Esophagus muscularis mucosa (tissue), 4 donors: Measurements from ENCODE around the gene SANBR. TPM values are rescaled to one million over a fixed set of nuclear protein-coding genes. Genes with fewer than 3 reads are reported as not detected.

Experiments used
- DNase-seq: peaks from one replicate; pipeline ENCODE4 v3.0.0-alpha.2; 2017; ENCODE audit errors: extremely low spot score
- H3K27ac ChIP-seq, 4 donors: fragments of 200-600 bp; sonication (generic); replicated peaks in 1 of 4; 1 replicate in 3 of 4; 2 replicates in 1 of 4; pipeline ENCODE4 v1.5.1; 2016 to 2019; ENCODE audit warnings: mild to moderate bottlenecking in 1 of 4
- H3K27me3 ChIP-seq, 4 donors: fragments of 200-600 bp; sonication (generic); one replicate each; pipeline versions ENCODE4 v1.5.1 to v1.6.0; 2016 to 2019
- H3K36me3 ChIP-seq, 4 donors: fragments of 200-600 bp; sonication (generic); one replicate each; pipeline ENCODE4 v1.5.1; 2016 to 2019
- H3K4me1 ChIP-seq, 4 donors: fragments of 200-600 bp; sonication (generic); one replicate each; pipeline ENCODE4 v1.5.1; 2016 to 2019
- H3K4me3 ChIP-seq, 4 donors: fragments of 200-600 bp; sonication (generic); 1 replicate in 2 of 4; 2 replicates in 2 of 4; pipeline ENCODE4 v1.5.1; 2016 to 2019; ENCODE audit warnings: mild to moderate bottlenecking in 4 of 4, moderate library complexity in 1 of 4
- H3K9me3 ChIP-seq, 4 donors: fragments of 200-600 bp; sonication (generic); 1 replicate in 3 of 4; 2 replicates in 1 of 4; pipeline ENCODE4 v1.5.1; 2016 to 2019
- CTCF ChIP-seq, 3 experiments: fragments of 200-600 bp in 2 of 3; fragments of 450-650 bp in 1 of 3; sonication (generic) in 2 of 3; IDR thresholded peaks; one replicate each; pipeline ENCODE4 v1.5.1; 2017 to 2019; ENCODE audit warnings: antibody characterized with exemption in 3 of 3, mild to moderate bottlenecking in 2 of 3, moderate library complexity in 1 of 3
- EP300 ChIP-seq: sonication (generic); formaldehyde crosslinking; IDR thresholded peaks from one replicate; pipeline ENCODE4 v1.6.1; 2017; ENCODE audit warnings: antibody characterized with exemption
- POLR2A ChIP-seq: fragments of 450-650 bp; IDR thresholded peaks from one replicate; pipeline ENCODE4 v1.6.1; 2017; ENCODE audit warnings: antibody characterized with exemption, moderate library complexity, mild to moderate bottlenecking, low read depth
- POLR2AphosphoS5 ChIP-seq, 2 donors: sonication (generic); formaldehyde crosslinking; IDR thresholded peaks; one replicate each; pipeline ENCODE4 v1.6.1; 2017; ENCODE audit warnings: antibody characterized with exemption in 2 of 2
- WGBS: methylation state at CpG from one replicate; pipeline ENCODE4 v1.1.5; 2018; 5-methylcytosine and 5-hydroxymethylcytosine counted together
- intact Hi-C: fragments of 100-400 bp; cut with DNase I; formaldehyde crosslinking; loops from one replicate; pipeline ENCODE4 v1.15.1; 2023
- total RNA-seq, 4 donors: library from RNA; depleted of rRNA; stranded (reverse); fragments of >200 nt; gene quantifications; one replicate each; pipeline versions ENCODE4 v1.1.0 to v1.2.1, GENCODE V29; 2016

SANBR gene
- 1 to 10 TPM; 5.0 to 7.5 (median 6.3) TPM for total RNA-seq

GRCh38 chr2:61065714-61066709, at the start of gene SANBR:
Gene SANBR, plus strand, starts transcription at chr2:61065871. Its CDS starts 4,480 bp downstream, at chr2:61070351.
- peak; percentile 93 for DNase-seq
- TF ChIP-seq EP300 (no peak), POLR2AphosphoS5 (IDR thresholded peaks at IDR 0.05) (peak; percentile 58 to 76)
- Histone ChIP-seq H3K9me3 (no peaks in the 10 kb centered on the region), H3K27ac (peak within 1 kb of the TSS; percentile 80 to 89 (median 84)), H3K4me3 (peak within 1 kb of the TSS; percentile 81 to 100 (median 92)), H3K27me3 (no peaks in the 10 kb centered on the region), H3K36me3 (peaks cover 0 to 8% (median 2%) of the 10 kb centered on the region in 4 donors), H3K4me1 (peaks cover 0 to 21% (median 13%) of the 10 kb centered on the region in 4 donors)
- WGBS, result under 1% methylated on average over 21 of the region's 112 CpGs
- intact Hi-C loops, result loop anchor here (2.0 to 10.0 kb wide), 2 partner anchors 49 to 109 kb away; partner anchors contain the start of gene PEX13

DNA sequence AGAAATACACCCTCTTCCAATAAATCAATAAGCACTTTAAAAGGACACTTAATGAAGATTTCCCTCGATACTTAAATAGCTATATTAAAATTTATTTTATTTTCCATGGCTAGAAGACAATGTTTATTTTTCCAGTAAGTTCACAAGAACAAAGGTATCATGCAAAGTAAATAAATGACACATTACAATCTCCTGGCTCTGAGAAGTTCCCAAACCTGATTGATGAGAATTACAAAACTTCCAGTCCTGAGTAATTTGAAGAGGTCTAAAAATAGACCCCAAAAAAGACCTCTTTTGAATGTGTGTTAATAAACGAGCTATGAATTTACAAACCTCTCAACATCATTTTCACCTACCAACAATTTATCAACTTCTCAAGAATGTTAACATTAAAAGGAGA, 49.7 kb upstream of the SANBR start:
- Histone ChIP-seq H3K27ac (no peak overlapping the region), H3K9me3 (no peaks in the 10 kb centered on the region), H3K36me3 (peaks cover 0 to 2% (median 0%) of the 10 kb centered on the region in 4 donors), H3K27me3 (no peaks in the 10 kb centered on the region), H3K4me1 (peaks cover 25 to 46% (median 37%) of the 10 kb centered on the region in 4 donors), H3K4me3 (peak overlapping the region in 3 of 4 donors; percentile 84 to 96 (median 93))
- no peak for DNase-seq
- TF ChIP-seq EP300 (no peak), CTCF (IDR thresholded peaks at IDR 0.05) (no peak)
- intact Hi-C loops, result loop anchor here (2.0 to 5.0 kb wide), 2 partner anchors 51 to 134 kb away; partner anchors contain the start of gene REL
- WGBS, result 25% methylated on average over 2 of the region's 2 CpGs

- Histone ChIP-seq H3K4me3 (peak overlapping the region; percentile 84 to 96 (median 94)), H3K27me3 (no peaks in the 10 kb centered on the region), H3K4me1 (peaks cover 25 to 52% (median 43%) of the 10 kb centered on the region in 4 donors), H3K36me3 (peaks cover 0 to 7% (median 0%) of the 10 kb centered on the region in 4 donors), H3K27ac (peak overlapping the region; percentile 88 to 95 (median 92)), H3K9me3 (no peaks in the 10 kb centered on the region)
- 4% methylated on average over 16 of the region's 16 CpGs for WGBS
- no peak for DNase-seq
- intact Hi-C loops, result loop anchor here (2.0 to 5.0 kb wide), 2 partner anchors 50 to 134 kb away; partner anchors contain the start of gene REL
- no peak for TF ChIP-seq POLR2AphosphoS5 (IDR thresholded peaks at IDR 0.05)
- no peak for TF ChIP-seq CTCF (IDR thresholded peaks at IDR 0.05)
- TF ChIP-seq POLR2A, result no peak
- no peak for TF ChIP-seq EP300
Measured at GRCh38 chr2:61016392-61017002, 49.2 kb upstream of the SANBR start.

DNA sequence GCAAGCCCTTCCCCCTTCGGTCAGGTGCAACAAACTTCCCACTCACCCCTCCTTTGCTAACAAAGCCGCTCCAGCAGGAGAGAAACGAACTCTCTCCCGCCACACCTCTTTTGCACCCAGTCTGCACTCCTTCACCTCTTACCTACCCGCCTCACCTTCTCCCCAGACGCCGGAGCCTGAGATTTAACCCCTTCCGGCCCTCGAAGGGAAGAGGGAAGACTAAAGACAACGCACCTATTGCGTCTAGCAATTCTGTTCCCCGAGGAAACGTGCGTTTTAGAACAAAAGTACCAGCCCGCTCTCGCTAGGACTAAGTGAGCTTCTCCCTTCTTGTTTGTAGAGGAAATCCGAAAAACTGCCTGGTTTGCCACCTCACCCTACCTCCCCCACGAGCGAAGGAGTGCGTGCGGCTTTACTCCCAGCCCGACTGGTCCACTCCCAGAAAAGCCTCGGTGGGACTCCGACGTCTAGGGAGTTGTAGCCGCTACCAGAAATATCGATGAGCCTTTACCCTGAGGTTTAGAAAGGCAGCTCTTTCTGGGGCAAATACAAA, 48.6 kb upstream of the SANBR start:
- Histone ChIP-seq H3K27me3 (no peaks in the 10 kb centered on the region), H3K36me3 (peaks cover 0 to 13% (median under 1%) of the 10 kb centered on the region in 4 donors), H3K9me3 (no peaks in the 10 kb centered on the region), H3K4me3 (peak overlapping the region; percentile 84 to 96 (median 94)), H3K4me1 (peaks cover 25 to 54% (median 44%) of the 10 kb centered on the region in 4 donors), H3K27ac (peak overlapping the region; percentile 88 to 95 (median 92))
- 0% methylated on average over 18 of the region's 27 CpGs for WGBS
- DNase-seq, result peak; percentile 93
- TF ChIP-seq POLR2AphosphoS5 (IDR thresholded peaks at IDR 0.05) (peak; percentile 52 to 76), POLR2A (no peak)
- intact Hi-C loops, result loop anchor here (2.0 to 5.0 kb wide), 2 partner anchors 50 to 135 kb away; partner anchors contain the start of gene REL

DNA sequence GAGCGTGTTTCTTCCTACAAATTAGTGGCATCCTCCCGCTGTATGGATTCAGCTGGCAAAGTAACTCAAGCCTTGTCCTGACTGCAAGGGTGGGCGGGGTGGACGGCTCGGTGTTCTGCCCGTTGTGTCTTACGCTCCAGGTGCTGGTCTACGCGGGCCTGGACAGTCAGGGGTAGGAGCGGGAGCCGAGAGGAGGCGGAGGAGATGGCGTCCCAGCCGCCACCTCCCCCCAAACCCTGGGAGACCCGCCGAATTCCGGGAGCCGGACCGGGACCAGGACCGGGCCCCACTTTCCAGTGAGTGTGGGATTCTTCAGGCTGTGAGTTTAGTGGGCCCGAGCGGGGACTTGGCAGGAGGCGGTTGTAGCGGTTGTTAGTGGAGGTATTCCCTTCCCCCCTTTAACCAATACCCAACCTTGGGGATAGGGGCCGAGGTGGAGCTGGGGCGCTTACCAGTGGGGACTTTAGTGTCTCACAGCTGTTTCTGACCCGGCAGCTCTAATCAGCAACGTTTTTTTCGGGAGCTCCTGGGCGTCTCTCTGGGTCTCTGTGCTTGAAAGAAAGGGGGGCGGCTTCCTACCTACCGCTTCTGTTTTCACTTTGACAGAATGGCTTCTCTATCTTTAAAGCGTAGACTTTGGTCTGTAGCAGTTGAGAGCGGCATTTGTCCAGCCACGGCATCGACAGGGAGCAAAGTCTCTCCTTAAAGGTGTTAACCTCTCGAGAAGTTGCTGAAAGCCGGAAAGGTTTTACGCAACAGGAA, 47.9 kb upstream of the SANBR start, which contains the start of the genes PEX13 and PUS10:
PEX13 (plus strand) TSS at position 165 of the 762 bp plus-strand sequence; CDS start at position 205, 40 bp downstream.
PUS10 (minus strand) TSS at position 700 of the 762 bp plus-strand sequence. CDS start 6,365 bp downstream, outside the sequence.
- Histone ChIP-seq H3K27ac (peak within 1 kb of the TSS; percentile 88 to 95 (median 92)), H3K4me3 (peak within 1 kb of the TSS; percentile 84 to 96 (median 94)), H3K9me3 (no peaks in the 10 kb centered on the region), H3K4me1 (peaks cover 25 to 54% (median 44%) of the 10 kb centered on the region in 4 donors), H3K27me3 (no peaks in the 10 kb centered on the region), H3K36me3 (peaks cover 0 to 17% (median 2%) of the 10 kb centered on the region in 4 donors)
- intact Hi-C loops, result loop anchor here (2.0 to 5.0 kb wide), 2 partner anchors 49 to 135 kb away; partner anchors contain the start of gene REL
- TF ChIP-seq EP300 (no peak), POLR2A (peak; percentile 40), POLR2AphosphoS5 (IDR thresholded peaks at IDR 0.05) (peak; percentile 57 to 76)
- under 1% methylated on average over 19 of the region's 39 CpGs for WGBS
- DNase-seq, result peak; percentile 92
